HG02885 (cell line): ENCODE data around the gene FUS.
A peak's percentile ranks its signal among the peaks of the same experiment; 100 is the strongest.
"Not testable (repeated sequence)": the region's sequence is repeated elsewhere in the genome, so short reads cannot be mapped to it uniquely, and the experiment has no call there.

ENCODE experiments used
- ATAC-seq: cut with Tn5 transposase; IDR thresholded peaks from one replicate; pipeline ENCODE4 v1.9.1; 2021; ENCODE audit warnings: mild to moderate bottlenecking; ENCODE audit not compliant: unreplicated experiment, poor library complexity

Gene FUS

GRCh38 chr16:31143011-31143693 is 36.8 kb upstream of the FUS start:
- no peak for ATAC-seq

GRCh38 chr16:31143694-31144148 is 36.2 kb upstream of the FUS start:
- no peak for ATAC-seq

DNA sequence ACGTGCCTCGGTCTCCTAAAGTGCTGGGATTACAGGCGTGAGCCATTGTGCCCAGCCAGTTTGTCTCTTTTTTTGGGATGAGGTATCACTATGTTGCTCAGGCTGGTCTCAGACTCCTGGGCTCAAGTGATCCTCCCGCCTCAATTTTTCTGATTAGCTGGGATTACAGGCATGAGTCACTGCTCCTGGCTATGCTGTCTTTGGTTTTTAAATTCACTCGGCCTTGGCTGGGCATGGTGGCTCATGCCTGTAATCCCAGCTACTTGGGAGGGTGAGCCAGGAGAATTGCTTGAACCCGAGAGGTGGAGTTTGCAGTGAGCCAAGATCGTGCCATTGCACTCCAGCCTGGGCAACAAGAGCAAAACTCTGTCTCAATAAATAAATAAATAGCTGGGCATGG is 35.5 kb upstream of the FUS start:
- not testable (repeated sequence) for ATAC-seq

DNA sequence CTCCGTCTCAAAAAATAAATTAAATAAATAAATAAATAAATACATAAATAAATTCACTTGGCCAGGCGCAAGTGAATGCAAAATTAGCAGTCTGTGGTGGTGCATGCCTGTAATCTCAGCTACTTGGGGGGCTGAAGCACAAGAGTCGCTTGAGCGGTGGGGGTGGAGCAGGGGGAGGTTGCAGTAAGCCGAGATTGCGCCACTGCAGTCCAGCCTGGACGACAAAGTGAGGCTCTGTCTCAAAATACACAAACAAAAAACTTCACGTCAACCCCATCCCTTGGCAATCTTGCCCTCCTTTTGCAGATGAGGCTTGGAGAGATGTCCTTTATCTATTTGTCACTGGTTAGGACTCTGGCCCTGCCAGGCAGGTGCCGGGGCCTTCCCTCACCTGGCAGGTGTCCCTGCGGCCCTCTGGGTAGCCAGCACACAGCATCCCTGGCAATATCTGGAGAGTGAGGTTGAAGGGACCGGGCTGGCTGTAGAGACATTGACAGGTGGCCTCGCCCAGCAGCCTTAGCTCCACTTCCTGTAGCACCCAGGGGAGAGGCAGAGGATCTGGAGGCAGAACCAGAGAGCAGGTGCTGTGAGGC is 34.4 kb upstream of the FUS start:
- no peak for ATAC-seq

- no peak for ATAC-seq
Measured at GRCh38 chr16:31147574-31147973, 32.4 kb upstream of the FUS start.

DNA sequence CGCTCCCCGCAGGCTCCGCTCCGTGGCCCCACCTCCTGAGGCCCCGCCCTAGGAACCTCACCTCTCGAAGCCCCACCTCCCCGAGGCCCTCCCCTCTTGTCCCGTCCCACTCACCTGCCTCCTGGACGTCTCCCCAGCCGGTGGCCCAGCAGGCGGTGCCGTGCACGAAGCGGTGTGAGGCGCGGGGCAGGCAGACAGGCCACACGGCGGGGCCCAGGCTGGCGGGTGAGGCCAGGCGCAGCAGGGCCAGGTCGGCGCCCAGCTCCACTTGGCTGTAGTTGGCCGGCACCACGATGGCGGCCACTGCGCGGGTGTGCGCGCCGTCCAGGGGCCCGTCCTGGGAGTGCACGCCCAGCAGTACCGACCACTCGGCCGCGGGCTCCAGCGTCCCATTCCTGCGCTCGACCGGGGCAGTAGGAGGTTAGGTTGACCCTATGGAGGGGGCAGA is 31.6 kb upstream of the FUS start:
- no peak for ATAC-seq

DNA sequence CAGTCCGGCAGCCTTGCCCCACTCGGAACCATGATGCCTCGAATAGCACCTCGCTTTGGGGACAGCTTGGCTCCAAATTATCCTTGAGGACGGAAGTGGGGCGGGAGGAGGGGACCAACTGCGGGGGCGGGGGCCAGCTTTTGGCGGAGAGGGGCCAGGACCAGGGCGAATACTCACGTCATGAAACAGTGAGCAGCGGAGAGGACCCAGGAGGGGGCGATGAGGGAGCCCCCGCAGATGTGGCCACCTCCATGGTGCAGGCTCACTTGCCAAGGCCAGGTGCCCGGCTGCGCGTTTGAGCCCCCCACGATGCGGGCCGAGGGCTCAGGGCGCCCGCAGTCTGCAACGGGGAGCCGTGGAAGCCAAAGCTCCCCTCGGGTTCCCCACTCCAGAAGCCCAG is 31.0 kb upstream of the FUS start:
- no peak for ATAC-seq

DNA sequence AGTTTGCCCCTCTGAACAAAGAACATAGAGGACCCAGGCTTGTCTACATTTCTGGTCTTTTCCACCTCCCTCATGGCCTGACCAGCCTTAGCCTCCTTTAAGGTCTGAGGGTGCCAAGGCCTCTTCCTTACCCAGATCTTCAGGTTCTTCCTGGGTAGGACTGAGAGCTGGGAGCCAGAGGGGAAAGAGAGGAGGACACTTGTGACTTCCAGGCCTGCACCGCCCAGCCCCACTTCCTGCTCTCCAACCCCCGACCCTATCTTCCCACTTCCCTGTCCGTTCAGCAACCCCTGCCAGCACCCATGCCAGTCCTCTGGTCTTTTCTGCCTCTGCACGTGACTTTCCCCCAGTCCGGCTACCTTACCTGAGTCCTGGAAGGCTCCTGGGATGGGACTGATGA is 30.6 kb upstream of the FUS start:
- no peak for ATAC-seq

GRCh38 chr16:31149894-31150890 is 29.7 kb upstream of the FUS start, which contains the start of gene PRSS36:
Gene PRSS36, minus strand, starts transcription at chr16:31150066. Its CDS starts 31 bp downstream, at chr16:31150035.
- ATAC-seq, result no peak

- not testable (repeated sequence) for ATAC-seq
Measured at GRCh38 chr16:31150976-31151375, 29.0 kb upstream of the FUS start.

- ATAC-seq, result no peak
Measured at GRCh38 chr16:31157136-31157535, 22.8 kb upstream of the FUS start.

- no peak for ATAC-seq
Measured at GRCh38 chr16:31167315-31167714, 12.6 kb upstream of the FUS start.

DNA sequence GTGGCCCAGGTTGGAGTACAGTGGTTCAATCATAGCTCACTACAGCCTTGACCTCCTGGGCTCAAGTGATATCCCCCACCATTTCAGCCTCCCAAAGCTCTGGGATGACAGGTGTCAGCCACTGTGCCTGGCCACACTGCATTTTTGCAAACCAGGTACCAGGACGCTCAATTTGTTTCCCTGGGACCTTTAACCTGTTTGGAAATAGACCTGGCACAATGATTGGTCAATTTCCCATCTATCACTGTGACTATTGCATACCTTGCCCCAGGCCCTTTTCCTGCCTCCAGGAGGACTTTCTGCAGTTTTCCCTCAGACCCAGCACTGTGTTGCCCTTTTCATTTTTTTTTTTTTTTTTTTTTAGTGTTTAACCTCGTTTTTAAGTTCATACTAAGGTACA is 11.1 kb upstream of the FUS start:
- no peak for ATAC-seq

- ATAC-seq, result not testable (repeated sequence)
Measured at GRCh38 chr16:31170048-31170447, 9.9 kb upstream of the FUS start.

DNA sequence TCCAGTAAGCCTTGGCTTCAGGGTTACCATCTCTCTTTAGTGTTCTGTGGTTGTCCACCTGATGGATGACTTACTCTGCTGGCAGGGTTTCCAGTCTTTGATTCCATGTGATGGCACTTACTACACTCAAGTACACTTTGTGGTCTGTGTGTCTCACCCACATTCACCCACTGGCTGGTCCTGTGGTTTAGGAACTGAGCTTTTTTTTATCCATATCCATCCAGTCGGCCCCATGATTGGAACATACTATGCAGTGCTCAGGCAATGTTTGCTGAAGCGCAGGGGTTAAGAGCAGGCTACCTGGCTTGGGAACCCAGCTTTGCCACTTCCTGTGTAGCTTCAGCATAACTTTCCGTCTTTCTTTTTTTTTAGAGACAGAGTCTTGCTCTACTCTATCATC is 2.8 kb upstream of the FUS start:
- ATAC-seq, result no peak

DNA sequence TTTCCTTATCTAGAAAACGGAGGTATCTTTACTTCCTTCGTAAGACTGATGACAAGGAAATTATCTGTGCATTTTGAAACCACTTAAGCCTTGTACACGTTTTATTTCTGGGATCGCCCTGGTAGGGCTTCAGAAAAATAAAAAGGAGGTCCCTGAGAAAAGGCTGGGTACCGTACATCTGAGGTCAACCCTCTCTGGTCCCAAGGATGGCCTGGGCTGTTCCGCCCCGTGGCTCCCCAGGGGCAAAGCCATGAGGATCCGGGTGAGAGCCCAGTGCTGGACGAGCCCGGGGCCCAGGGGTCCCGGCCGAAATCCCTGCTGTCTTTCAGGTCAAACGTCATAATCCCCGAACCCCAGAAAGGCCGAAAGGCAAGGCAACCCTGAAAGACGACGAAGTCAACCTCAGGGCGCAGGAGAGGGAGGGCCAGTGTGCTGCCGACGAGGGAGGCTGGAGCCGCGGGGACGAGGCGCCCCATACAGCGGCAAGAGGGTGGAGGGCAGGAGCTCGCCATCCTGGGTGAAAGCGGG is 656 bp upstream of the FUS start:
- peak; percentile 5 for ATAC-seq

DNA sequence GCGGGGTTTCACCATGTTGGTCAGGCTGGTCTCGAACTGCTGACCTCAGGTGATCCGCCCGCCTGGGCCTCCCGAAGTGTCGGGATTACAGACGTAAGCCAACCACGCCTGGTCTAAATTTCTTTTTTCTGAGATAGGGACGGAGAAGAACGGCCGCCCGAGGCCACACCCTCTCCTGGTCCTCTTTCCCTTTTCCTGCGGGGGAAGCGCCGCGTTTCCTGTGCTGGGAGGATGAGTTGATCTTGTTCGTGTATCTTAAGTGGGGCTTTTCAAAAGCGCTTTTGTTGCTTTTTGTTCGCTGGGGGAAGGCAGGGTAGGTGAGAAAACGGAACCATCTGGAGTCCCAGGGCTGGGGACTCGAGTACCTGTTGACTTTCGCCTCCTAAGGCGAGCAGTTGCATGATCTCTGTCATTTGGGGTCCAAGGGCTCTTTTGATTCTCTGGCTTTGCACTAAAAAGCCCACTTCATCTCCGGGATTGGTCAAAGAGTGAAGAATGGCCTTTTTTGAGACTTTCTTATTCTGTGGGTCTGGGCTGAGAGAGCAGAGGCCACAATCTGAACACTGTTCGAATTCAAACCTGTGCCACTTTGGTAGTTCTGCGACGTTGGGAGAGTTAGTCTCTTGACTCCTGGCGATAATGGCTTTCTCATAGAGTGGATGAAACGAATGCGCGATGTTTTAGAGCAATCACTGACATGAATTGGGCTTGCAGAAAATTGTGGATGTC is 1.3 kb downstream of the FUS start:
- ATAC-seq, result no peak

- ATAC-seq, result no peak
Measured at GRCh38 chr16:31182391-31182790, 2.5 kb downstream of the FUS start.

DNA sequence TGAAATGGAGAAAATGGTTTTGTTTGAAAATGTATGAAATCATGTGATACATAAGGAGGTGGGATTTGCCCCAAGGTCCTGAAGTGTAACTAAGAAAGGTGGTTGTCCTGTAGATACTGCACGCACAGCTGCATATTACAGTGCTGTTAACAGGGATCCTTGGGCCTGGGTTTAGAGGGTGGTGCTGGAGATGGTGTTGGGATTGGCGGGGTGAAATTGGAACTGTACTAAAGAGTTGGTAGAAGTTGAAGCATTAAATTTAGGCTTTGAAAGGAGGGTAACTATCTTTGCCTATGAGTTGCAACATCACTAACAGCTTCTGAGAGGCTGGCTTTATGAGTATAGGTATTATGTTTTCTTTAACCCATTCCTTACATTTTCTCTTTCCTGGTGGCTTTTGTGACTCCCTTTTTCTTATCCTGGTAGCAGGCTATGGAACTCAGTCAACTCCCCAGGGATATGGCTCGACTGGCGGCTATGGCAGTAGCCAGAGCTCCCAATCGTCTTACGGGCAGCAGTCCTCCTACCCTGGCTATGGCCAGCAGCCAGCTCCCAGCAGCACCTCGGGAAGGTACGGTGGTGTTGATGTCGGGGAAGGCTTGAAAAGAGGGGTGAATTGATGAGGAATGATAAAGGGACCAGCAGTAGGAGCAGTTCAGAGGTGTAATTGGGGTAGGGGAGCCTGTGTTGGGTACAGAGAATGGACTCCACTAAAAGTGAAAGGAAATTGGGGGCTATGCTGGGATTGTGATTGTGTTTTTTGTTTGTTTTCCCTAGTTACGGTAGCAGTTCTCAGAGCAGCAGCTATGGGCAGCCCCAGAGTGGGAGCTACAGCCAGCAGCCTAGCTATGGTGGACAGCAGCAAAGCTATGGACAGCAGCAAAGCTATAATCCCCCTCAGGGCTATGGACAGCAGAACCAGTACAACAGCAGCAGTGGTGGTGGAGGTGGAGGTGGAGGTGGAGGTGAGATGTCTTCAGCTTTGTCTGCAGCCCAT is 3.8 kb downstream of the FUS start:
- no peak for ATAC-seq
